Kidney epithelial cell (primary cell): ENCODE results near the gene IL1RAPL1. TPM values are rescaled to one million over a fixed set of nuclear protein-coding genes. Genes with fewer than 3 reads are reported as not detected.

Source experiments
- DNase-seq: peaks from one replicate; pipeline ENCODE4 v3.0.0-alpha.2; 2010; ENCODE audit warnings: low read depth
- H3K27me3 ChIP-seq: 2 replicates; pipeline ENCODE4 v1.6.0; 2011; ENCODE audit warnings: low read length; ENCODE audit not compliant: control insufficient read depth, insufficient read depth
- H3K36me3 ChIP-seq: 2 replicates; pipeline ENCODE4 v1.5.1; 2011; ENCODE audit warnings: low read length; ENCODE audit not compliant: control insufficient read depth, insufficient read depth
- H3K4me3 ChIP-seq: 2 replicates; pipeline ENCODE4 v1.5.1; 2011; ENCODE audit warnings: low read depth, mild to moderate bottlenecking, control low read depth, low read length
- total RNA-seq: library from RNA; depleted of rRNA; stranded (reverse); fragments of >200 nt; gene quantifications from 2 replicates; pipeline ENCODE4 v1.2.3, GENCODE V29; 2015
- TF ChIP-seq, protein P1 (sequence below): IDR thresholded peaks from 2 replicates; pipeline ENCODE4 v1.5.1; 2011; ENCODE audit warnings: mild to moderate bottlenecking, moderate library complexity, low read length, control low read depth, inconsistent platforms; ENCODE audit not compliant: insufficient read depth, poor library complexity, severe bottlenecking

IL1RAPL1 gene
- total RNA-seq, 1 donor from 2014 or later = not detected

DNA sequence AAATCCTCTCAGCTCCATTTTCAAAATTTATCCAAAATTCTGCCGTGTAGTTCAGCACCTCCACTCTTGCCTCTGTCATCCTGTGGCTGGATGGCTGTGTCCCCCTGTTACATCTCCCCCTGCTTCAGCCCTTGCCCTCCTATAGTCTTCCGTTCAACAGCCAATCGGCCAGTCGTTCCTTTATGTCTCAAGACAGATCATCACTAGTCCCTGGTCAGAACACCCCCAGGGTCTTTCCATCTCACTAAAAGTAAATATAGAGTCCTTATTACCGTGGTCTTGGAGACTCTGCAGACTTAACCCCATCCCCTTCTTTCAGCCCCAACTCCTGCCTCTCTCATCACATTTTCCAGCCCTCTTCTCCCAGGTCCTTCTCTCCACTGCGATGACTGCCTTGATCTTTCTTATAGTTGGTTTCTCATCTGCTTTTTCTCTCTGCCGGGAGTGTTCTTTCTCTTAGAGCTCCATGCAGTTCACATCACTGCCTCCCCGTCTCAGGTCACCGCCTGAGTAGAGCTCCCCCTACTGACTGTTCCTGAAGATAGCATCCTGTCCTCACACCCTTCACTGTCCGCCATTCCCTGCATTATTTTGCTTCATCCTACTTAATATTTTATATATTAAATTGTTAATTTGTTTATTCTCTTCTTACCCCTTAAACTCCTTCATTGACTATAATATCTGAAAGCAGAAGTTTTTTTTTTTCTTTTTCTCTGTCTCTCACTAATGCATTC, 891.3 kb downstream of the IL1RAPL1 start:
- Histone ChIP-seq H3K36me3 (no peaks in the 10 kb centered on the region), H3K4me3 (no peak overlapping the region), H3K27me3 (no peaks in the 10 kb centered on the region)
- no peak for DNase-seq
- TF ChIP-seq, protein P1, sequence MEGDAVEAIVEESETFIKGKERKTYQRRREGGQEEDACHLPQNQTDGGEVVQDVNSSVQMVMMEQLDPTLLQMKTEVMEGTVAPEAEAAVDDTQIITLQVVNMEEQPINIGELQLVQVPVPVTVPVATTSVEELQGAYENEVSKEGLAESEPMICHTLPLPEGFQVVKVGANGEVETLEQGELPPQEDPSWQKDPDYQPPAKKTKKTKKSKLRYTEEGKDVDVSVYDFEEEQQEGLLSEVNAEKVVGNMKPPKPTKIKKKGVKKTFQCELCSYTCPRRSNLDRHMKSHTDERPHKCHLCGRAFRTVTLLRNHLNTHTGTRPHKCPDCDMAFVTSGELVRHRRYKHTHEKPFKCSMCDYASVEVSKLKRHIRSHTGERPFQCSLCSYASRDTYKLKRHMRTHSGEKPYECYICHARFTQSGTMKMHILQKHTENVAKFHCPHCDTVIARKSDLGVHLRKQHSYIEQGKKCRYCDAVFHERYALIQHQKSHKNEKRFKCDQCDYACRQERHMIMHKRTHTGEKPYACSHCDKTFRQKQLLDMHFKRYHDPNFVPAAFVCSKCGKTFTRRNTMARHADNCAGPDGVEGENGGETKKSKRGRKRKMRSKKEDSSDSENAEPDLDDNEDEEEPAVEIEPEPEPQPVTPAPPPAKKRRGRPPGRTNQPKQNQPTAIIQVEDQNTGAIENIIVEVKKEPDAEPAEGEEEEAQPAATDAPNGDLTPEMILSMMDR = peak; percentile 60

GRCh38 chrX:29487214-29487613, 900.0 kb downstream of the IL1RAPL1 start:
- Histone ChIP-seq H3K27me3 (no peaks in the 10 kb centered on the region), H3K36me3 (no peaks in the 10 kb centered on the region), H3K4me3 (no peak overlapping the region)
- TF ChIP-seq, protein P1 = no peak
- no peak for DNase-seq

- H3K27me3 ChIP-seq = no peaks in the 10 kb centered on the region
- H3K4me3 ChIP-seq = no peak overlapping the region
- H3K36me3 ChIP-seq = no peaks in the 10 kb centered on the region
- TF ChIP-seq, protein P1 = no peak
- no peak for DNase-seq
Observed at GRCh38 chrX:29487714-29488113, 900.5 kb downstream of the IL1RAPL1 start.

DNA sequence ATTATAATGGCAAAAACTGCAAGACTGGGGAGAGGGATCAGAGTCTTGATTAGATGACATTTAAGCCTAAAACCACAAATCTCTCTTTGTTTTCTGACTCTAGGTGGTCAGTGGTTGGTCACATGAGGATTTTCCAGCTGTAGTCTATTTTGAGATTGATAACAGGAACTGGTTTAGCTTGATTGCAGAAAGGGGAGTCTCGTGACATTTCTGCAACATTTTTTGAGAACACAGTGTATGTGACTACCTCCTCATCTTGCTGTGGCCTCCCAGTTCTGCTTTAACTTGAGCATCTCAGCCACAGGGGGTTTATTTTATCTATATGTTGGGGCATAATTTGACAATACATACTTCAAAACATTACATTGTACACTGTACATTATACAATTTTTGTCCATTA, 901.7 kb downstream of the IL1RAPL1 start:
- TF ChIP-seq, protein P1 = no peak

DNA sequence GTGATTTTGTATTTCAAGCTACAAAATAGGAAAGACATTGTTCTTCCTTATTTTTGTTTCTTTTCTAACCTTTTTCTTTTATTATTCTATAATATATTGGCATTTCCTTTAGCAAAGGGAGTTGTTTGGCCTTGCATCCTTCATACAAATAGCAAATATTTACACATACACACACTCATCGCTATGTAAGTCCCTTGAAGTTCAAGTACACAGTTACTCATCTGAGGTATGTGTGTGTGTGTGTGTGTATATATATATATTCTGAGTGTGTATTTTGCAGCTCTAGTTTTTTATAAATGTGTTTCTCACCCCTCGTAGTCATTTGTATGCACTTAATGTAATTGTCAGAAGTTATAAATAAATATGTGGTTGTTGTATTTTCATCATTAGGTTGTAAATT, 903.4 kb downstream of the IL1RAPL1 start:
- H3K4me3 ChIP-seq = no peak overlapping the region
- no peak for DNase-seq
- TF ChIP-seq, protein P1 = no peak
- H3K27me3 ChIP-seq = no peaks in the 10 kb centered on the region
- H3K36me3 ChIP-seq = no peaks in the 10 kb centered on the region

More for the DNA sequence above, 901.7 kb downstream of the IL1RAPL1 start:
- Histone ChIP-seq H3K27me3 (no peaks in the 10 kb centered on the region), H3K36me3 (no peaks in the 10 kb centered on the region), H3K4me3 (no peak overlapping the region)
- DNase-seq = no peak

DNA sequence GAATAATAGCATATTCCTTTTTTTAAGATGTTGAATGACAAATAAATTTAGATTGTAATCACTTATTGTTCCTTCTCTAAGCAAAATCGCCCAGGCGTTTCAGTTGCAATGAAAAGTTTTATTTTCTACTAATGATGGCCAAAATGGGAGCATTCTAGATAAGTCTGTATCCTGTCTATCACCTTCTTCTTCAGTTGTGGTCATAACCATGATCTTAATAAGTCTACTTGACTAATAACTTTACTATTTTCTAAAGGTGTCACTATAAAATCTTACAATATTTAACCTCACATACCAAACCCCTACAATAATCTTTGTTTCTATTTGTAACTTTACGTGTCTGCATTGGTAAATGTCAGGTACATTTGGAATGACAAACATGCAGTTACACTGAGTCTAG, 904.4 kb downstream of the IL1RAPL1 start:
- Histone ChIP-seq H3K4me3 (no peak overlapping the region), H3K36me3 (no peaks in the 10 kb centered on the region), H3K27me3 (no peaks in the 10 kb centered on the region)
- TF ChIP-seq, protein P1 = no peak
- DNase-seq = no peak
